ENCODE data around the gene SCARB2.
A peak's percentile ranks its signal among the peaks of the same experiment; 100 is the strongest.

The SCARB2 gene

DNA sequence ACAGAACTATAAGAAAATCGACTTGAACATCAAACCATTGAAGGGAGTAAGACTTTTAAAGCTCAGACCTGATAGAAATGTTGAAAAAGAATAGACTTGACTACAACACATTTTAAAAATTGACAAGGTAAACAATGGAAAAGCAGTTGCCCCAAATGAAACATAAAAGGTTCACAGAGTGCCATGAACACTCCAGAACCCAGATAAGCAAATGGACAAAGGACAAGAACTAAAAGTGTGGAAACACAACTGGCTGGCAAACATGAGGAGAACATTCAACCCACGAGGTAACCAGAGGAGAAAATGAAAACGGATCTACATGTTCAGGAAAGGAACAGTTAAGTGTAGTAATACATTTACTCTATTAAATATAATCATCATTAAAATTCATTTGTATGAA lies 26.5 kb downstream of the SCARB2 start:
- Mint-ChIP-seq H3K36me3 (ENCODE audit: low read depth) (peaks cover 45% of the 10 kb centered on the region), H3K27me3 (ENCODE audit: low read depth) (no peaks in the 10 kb centered on the region), H3K4me1 (peaks cover 2% of the 10 kb centered on the region), H3K4me3 (no peak overlapping the region), H3K9me3 (peaks cover 3% of the 10 kb centered on the region), H3K27ac (no peak overlapping the region)
- TF ChIP-seq, protein P1, sequence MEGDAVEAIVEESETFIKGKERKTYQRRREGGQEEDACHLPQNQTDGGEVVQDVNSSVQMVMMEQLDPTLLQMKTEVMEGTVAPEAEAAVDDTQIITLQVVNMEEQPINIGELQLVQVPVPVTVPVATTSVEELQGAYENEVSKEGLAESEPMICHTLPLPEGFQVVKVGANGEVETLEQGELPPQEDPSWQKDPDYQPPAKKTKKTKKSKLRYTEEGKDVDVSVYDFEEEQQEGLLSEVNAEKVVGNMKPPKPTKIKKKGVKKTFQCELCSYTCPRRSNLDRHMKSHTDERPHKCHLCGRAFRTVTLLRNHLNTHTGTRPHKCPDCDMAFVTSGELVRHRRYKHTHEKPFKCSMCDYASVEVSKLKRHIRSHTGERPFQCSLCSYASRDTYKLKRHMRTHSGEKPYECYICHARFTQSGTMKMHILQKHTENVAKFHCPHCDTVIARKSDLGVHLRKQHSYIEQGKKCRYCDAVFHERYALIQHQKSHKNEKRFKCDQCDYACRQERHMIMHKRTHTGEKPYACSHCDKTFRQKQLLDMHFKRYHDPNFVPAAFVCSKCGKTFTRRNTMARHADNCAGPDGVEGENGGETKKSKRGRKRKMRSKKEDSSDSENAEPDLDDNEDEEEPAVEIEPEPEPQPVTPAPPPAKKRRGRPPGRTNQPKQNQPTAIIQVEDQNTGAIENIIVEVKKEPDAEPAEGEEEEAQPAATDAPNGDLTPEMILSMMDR (IDR thresholded peaks at IDR 0.05; ENCODE audit: unreplicated experiment in 3 of 3), result no peak

DNA sequence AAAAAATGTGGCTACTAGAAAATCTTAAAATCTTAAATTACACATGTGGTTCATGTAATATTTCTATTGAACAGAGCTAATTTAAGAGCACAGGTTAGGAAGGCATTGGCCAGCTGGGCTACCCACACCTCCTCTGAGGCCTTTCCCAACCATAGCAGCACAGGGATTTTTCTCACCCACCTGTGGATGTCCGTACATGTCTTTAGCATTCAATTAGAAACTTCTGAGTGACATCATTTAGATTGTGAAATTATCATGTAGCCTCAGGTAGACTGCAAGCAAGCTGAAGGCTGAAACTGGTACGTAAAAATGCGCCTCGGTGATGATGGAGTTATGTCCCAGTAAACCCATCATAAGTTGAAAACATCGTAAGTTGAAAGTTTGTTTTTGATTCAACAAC lies 31.2 kb downstream of the SCARB2 start:
- Mint-ChIP-seq H3K27ac (no peak overlapping the region), H3K36me3 (ENCODE audit: low read depth) (peaks cover 29% of the 10 kb centered on the region), H3K4me3 (no peak overlapping the region), H3K27me3 (ENCODE audit: low read depth) (no peaks in the 10 kb centered on the region), H3K4me1 (no peaks in the 10 kb centered on the region), H3K9me3 (no peaks in the 10 kb centered on the region)
- TF ChIP-seq, protein P1 (IDR thresholded peaks at IDR 0.05; ENCODE audit: unreplicated experiment in 3 of 3), result no peak

GRCh38 chr4:76179398-76180318 lies 34.0 kb downstream of the SCARB2 start:
- no peak overlapping the region for H3K27ac Mint-ChIP-seq
- TF ChIP-seq, protein P1 (IDR thresholded peaks at IDR 0.05; ENCODE audit: unreplicated experiment in 3 of 3), result peak; percentile 81 to 93 (median 91)

GRCh38 chr4:76178296-76178695 lies 35.3 kb downstream of the SCARB2 start:
- Mint-ChIP-seq H3K4me3 (no peak overlapping the region), H3K27me3 (ENCODE audit: low read depth) (no peaks in the 10 kb centered on the region), H3K4me1 (no peaks in the 10 kb centered on the region), H3K36me3 (ENCODE audit: low read depth) (peaks cover 27% of the 10 kb centered on the region), H3K27ac (no peak overlapping the region), H3K9me3 (no peaks in the 10 kb centered on the region)
- TF ChIP-seq, protein P1 (IDR thresholded peaks at IDR 0.05; ENCODE audit: unreplicated experiment in 3 of 3), result no peak

More at GRCh38 chr4:76179398-76180318, 34.0 kb downstream of the SCARB2 start:
- Mint-ChIP-seq H3K27me3 (ENCODE audit: low read depth) (no peaks in the 10 kb centered on the region), H3K4me3 (no peak overlapping the region), H3K9me3 (no peaks in the 10 kb centered on the region), H3K36me3 (ENCODE audit: low read depth) (peaks cover 25% of the 10 kb centered on the region), H3K4me1 (no peaks in the 10 kb centered on the region)

DNA sequence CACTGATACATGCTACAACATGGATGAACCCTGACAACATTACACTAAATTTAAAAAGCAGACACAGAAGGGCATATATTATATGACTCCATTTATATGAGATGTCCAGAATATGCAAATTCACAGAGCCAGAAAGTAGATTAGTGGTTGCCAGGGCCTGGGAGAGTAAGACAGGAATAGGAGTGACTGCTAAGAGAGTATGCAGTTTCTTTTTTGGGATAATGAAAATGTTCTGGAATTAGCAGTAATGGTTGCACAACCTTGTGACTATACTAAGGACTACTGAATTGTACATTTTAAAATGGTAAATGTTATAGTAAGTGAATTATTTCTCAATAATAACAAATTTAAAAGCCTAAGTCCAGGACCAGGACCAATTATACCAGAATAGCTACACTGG lies 35.9 kb downstream of the SCARB2 start:
- Mint-ChIP-seq H3K27me3 (ENCODE audit: low read depth) (no peaks in the 10 kb centered on the region), H3K9me3 (no peaks in the 10 kb centered on the region), H3K27ac (no peak overlapping the region), H3K4me1 (no peaks in the 10 kb centered on the region), H3K36me3 (ENCODE audit: low read depth) (peaks cover 33% of the 10 kb centered on the region), H3K4me3 (no peak overlapping the region)
- TF ChIP-seq, protein P1 (IDR thresholded peaks at IDR 0.05; ENCODE audit: unreplicated experiment in 3 of 3), result no peak

DNA sequence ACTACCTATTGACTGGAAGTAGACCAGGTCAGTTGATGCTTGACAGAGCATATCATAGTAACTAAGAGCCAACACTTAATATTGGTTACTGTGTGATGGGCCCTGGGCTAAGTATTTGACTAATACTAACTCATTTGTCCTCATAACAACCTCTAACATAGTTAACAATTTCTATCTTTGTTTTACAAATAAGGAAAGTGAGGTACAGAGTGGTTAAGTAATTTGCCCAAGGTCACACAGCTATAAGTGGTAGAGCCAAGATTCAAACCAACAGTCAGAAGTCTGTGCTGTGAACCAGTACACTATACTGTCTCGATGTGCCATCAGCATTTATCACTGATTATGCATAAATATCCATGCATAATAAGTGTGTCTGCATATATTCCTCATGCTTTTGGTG lies 38.3 kb downstream of the SCARB2 start:
- Mint-ChIP-seq H3K36me3 (ENCODE audit: low read depth) (peaks cover 42% of the 10 kb centered on the region), H3K27ac (no peak overlapping the region), H3K4me1 (no peaks in the 10 kb centered on the region), H3K9me3 (no peaks in the 10 kb centered on the region), H3K27me3 (ENCODE audit: low read depth) (no peaks in the 10 kb centered on the region), H3K4me3 (no peak overlapping the region)
- TF ChIP-seq, protein P1 (IDR thresholded peaks at IDR 0.05; ENCODE audit: unreplicated experiment in 3 of 3), result no peak

Measured in nephron (organoid).